ENCODE measurements around the gene ATOSA. TPM values are rescaled to one million over a fixed set of nuclear protein-coding genes. Genes with fewer than 3 reads are reported as not detected.

The ATOSA gene
- total RNA-seq, 1 donor from 2014 or later, result 24.5 TPM

- Histone ChIP-seq H3K9ac (ENCODE audit: low read depth in 1 of 3, low read length in 3 of 3) (no peak overlapping the region), H3K36me3 (ENCODE audit: control insufficient read depth in 3 of 3, insufficient read depth in 3 of 3, low read length in 3 of 3) (peaks cover 5 to 29% (median 17%) of the 10 kb centered on the region in 3 donors), H3K4me3 (ENCODE audit: low read length in 3 of 3) (no peak overlapping the region), H3K9me3 (ENCODE audit: control insufficient read depth in 3 of 3, low read length in 3 of 3) (no peaks in the 10 kb centered on the region), H3K4me1 (ENCODE audit: control insufficient read depth in 3 of 3, insufficient read depth in 3 of 3, low read length in 3 of 3) (peaks cover 9 to 16% (median 14%) of the 10 kb centered on the region in 3 donors), H3K27ac (ENCODE audit: low read depth, low read length) (peak overlapping the region; percentile 31), H3K27me3 (ENCODE audit: control insufficient read depth in 3 of 3, insufficient read depth in 3 of 3, low read length in 3 of 3) (no peaks in the 10 kb centered on the region)
These were observed 36.5 kb downstream of the ATOSA start for GRCh38 chr15:52642386-52643361.

GRCh38 chr15:52636459-52636858 lies 42.7 kb downstream of the ATOSA start:
- H3K4me3 ChIP-seq (ENCODE audit: low read length in 3 of 3), result no peak overlapping the region
- no peaks in the 10 kb centered on the region for H3K27me3 ChIP-seq (ENCODE audit: control insufficient read depth in 3 of 3, insufficient read depth in 3 of 3, low read length in 3 of 3)
- H3K4me1 ChIP-seq (ENCODE audit: control insufficient read depth in 3 of 3, insufficient read depth in 3 of 3, low read length in 3 of 3), result no peaks in the 10 kb centered on the region
- H3K36me3 ChIP-seq (ENCODE audit: control insufficient read depth in 3 of 3, insufficient read depth in 3 of 3, low read length in 3 of 3), result peaks cover 13 to 27% (median 16%) of the 10 kb centered on the region in 3 donors
- H3K9me3 ChIP-seq (ENCODE audit: control insufficient read depth in 3 of 3, low read length in 3 of 3), result no peaks in the 10 kb centered on the region
- no peak overlapping the region for H3K9ac ChIP-seq (ENCODE audit: low read depth in 1 of 3, low read length in 3 of 3)
- no peak overlapping the region for H3K27ac ChIP-seq (ENCODE audit: low read depth, low read length)

GRCh38 chr15:52635908-52636307 lies 43.3 kb downstream of the ATOSA start:
- H3K27ac ChIP-seq (ENCODE audit: low read depth, low read length), result no peak overlapping the region
- H3K9me3 ChIP-seq (ENCODE audit: control insufficient read depth in 3 of 3, low read length in 3 of 3), result no peaks in the 10 kb centered on the region
- H3K27me3 ChIP-seq (ENCODE audit: control insufficient read depth in 3 of 3, insufficient read depth in 3 of 3, low read length in 3 of 3), result no peaks in the 10 kb centered on the region

More at GRCh38 chr15:52635908-52636307, 43.3 kb downstream of the ATOSA start:
- peaks cover 10 to 23% (median 14%) of the 10 kb centered on the region in 3 donors for H3K36me3 ChIP-seq (ENCODE audit: control insufficient read depth in 3 of 3, insufficient read depth in 3 of 3, low read length in 3 of 3)
- H3K4me3 ChIP-seq (ENCODE audit: low read length in 3 of 3), result no peak overlapping the region
- H3K4me1 ChIP-seq (ENCODE audit: control insufficient read depth in 3 of 3, insufficient read depth in 3 of 3, low read length in 3 of 3), result no peaks in the 10 kb centered on the region
- H3K9ac ChIP-seq (ENCODE audit: low read depth in 1 of 3, low read length in 3 of 3), result no peak overlapping the region

Other genes starting within 250 kb of the ATOSA start
- gene MYO5A, start 150.5 kb downstream of the ATOSA start, total RNA-seq, result 9.4 TPM
- gene ARPP19, start 110.4 kb downstream of the ATOSA start, total RNA-seq, result 69.9 TPM
- gene ONECUT1, start 110.9 kb upstream of the ATOSA start, total RNA-seq, result not detected